GF-D8 (cell line): ENCODE results near the gene ZCCHC7.

Experiments used
- DNase-seq: peaks from one replicate; lab custom pipeline; 2025; lab: John Stamatoyannopoulos, UW

ZCCHC7 gene

DNA sequence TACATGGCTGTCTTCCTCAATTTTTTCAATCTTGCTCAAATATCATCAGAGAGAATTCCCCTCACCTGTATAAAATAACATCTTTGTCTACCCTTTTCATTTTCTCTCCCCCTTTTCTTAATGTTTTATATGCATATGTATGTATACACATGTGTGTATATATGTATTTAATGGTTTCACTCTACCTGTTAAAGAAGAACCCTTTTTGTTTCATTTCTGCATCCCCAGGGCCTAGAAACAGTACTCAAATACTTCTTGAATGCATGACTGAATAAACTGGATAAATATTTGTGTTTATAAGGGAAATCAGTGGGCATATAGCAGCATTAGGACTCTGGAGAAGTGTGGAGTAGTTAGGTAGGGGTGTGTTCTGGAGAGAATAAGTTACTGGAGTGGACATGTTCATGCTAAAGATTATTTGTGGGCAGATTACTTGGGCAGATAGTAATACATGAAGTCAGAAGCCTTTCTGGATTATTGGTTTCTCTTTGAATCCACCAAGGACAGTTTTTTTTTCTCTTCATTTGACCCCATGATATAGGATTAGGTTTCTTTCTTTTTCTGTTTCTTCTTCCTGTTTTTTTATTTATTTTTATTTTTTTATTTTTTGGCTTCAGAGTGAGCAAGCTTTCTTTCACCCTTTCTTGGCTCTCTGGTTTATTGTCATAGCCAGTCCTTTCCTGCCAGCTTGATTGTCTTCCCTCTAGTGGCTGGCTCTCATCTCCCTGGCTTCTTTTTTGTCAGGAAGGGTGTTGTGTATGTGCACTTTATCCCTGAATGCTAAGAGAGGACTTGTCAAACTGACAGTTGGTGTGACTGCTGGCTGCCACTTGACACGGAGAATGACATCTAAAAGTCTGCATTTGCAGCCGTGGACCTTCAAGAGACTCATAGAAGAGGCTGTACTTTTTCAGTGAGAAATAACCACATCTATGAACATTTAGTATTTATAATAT is 89.3 kb downstream of the ZCCHC7 start:
- DNase-seq, result no peak

DNA sequence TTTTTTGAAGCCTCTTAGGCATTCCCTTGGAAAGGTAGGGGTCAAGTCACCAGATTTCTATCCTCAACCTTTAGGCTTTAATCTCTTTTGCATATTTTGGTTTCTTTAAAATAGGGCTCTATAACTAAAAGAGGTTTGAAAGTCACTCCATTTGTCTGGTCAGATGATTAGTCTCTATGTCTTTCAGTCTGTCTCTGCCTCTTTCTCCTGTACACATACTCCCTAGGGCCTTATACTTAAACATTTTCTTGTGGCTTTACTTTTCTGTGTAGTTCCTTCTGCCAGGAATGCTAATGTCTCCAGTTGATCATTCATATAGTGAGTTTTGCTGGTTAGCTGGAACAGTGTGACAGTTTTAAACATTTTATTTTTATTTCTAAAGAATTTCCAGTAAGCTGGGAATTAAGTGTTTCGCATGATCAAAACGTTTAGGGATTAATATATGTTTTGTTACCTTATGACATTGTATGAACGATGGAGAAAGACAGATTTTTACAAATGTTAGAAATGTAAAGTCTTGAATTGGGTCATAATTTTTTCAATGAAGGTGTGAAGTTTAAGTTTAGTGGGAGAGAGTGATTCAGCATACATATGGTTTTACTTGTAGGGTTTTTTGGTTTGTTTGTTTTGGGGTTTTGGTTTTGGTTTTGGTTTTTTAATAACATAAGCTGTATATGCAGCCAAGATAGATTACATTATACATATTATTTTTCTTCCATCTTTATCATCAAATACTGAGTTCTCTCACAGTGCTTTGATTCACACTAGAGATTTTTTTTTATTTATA is 90.6 kb downstream of the ZCCHC7 start:
- DNase-seq, result no peak

- DNase-seq, result no peak
Observed at GRCh38 chr9:37212435-37212834, 92.1 kb downstream of the ZCCHC7 start.

DNA sequence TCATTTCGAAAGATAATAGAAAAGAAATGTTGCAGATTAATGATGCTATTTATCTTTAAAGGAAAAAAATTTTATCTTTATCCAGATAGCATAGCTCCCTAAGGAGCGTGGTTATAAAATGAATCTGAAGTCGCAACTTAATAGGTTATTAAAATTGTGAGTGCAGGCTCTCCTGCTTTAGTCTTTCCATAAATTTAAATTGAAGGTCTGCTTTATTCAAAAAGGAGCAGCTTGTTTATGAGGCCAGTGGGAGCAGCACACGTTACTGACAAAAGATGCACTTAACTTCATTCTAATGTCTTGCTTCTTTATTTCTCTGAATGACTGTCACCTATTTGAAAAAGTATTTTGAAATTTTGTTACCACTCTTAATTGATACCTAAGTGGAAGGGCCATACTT is 95.0 kb downstream of the ZCCHC7 start:
- no peak for DNase-seq

- no peak for DNase-seq
Observed at GRCh38 chr9:37215830-37216229, 95.5 kb downstream of the ZCCHC7 start.

DNA sequence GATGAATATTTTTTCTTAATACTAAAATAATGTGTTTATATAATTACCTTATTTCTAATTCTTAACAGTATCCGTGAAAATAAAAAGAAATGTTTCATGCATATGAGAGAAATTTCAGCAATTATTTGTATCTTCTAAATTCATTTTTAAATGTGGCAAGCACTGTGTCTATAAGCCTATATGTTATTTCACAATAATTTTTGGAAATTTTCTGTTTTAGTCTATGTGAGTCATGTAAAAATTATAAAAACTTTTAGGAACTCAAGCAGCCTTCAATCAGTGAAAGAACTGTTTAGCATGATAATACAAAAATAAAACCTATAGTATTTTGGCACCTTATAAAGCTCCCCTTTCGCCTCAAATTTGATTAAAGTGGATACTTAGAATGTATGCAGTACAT is 96.8 kb downstream of the ZCCHC7 start:
- DNase-seq, result no peak

DNA sequence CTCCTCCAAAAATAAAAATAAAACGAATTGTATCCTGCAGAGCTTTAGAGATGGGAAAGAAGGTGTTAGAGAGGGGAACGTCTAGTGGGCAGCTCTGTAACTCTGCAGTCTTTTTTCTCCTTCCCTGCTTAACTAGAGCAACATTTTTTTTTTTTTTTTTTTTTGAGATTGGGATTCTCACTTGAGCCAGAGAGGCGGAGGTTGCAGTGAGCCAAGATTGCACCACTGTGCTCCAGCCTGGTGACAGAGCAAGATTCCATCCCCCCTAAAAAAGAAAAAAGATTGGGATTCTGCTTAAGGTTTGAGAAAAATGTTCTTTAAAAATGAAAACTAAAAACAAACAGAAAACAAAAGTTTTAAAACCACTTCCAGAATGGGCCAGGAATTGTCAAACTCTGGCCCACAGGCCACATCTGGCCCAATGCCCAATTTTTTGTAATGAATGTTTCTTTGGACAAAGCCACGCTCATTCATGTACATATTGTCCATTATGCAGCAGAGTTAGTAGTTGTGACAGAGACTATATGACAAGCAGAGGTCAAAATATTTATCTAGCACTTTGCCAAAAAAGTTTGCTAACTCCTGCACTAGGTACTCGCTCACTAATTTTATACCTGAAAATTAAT is 98.5 kb downstream of the ZCCHC7 start:
- DNase-seq, result no peak

- no peak for DNase-seq
Observed at GRCh38 chr9:37220971-37221370, 100.6 kb downstream of the ZCCHC7 start.

- no peak for DNase-seq
Observed at GRCh38 chr9:37221489-37222106, 101.2 kb downstream of the ZCCHC7 start.

DNA sequence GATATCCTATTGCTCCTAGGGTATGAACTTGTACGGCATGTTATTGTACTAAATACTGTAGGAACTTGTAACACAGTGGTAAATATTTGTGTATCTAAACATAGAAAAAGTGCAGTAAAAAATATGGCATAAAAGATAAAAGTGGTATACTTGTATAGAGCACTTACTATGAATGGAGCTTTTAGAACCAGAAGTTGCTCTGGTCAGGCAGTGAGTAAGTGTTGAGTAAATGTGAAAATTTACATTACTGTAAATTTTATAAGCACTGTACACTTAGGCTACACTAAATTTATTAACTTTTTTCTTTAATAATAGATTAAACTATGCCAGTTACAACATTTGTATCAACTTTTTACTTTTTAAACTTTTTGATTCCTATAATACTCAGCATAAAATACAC is 109.1 kb downstream of the ZCCHC7 start:
- no peak for DNase-seq

DNA sequence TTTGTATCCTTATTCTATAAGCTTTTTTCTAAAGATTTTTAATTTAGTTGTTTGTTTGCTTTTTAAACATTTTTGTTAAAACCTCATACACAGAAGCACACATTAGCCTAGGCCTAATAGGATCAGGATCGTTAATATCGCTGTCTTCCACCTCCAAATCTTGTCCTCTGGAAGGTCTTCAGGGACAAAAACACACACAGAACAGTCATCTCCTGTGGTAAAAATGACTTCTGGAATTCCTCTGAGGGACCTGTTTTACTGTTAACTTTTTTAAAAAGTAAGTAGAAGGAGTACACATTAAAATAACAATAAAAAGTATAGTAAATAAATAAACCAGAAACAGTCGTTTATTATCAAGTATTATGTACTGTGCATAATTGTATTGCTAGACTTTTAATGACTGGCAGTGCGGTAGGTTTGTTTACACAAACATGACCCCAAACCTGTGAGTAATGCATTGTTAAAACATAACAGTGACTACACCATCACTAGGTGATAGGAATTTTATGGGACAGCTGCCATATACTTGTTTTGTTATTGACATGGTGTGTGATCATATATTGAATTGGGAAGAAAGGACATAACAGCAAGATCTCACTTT is 109.6 kb downstream of the ZCCHC7 start:
- no peak for DNase-seq

GRCh38 chr9:37236822-37237221 is 116.4 kb downstream of the ZCCHC7 start:
- no peak for DNase-seq

- no peak for DNase-seq
Observed at GRCh38 chr9:37238122-37238521, 117.7 kb downstream of the ZCCHC7 start.

DNA sequence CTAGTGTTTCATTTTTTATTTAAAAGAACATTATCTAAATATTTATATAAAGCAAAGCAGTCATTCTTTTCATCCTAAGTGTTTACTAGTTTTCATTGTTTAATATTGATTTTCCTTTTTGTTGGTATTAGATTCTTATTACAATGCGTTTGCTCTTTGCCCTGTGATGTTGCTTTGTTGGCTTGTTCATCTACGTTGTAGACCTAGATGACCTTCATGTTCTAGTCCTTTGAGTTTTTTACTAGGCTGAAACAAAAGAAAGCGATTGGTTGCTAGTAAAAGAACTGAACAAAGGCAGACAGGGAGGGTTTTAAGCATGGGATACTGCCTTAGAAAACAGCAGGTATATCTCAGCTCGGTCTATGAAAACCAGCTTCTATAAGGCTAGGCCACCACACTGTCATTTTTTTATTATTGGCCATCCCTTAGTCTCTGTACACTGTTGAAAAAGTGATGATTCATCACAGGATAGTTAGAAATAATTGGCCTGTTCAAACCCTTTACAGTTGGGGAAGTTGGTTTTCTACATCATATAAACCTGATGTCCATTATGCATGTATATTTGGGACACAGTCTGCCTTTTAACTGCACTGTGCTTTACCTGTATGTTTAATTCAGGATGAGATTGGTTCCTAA is 119.0 kb downstream of the ZCCHC7 start:
- no peak for DNase-seq

- no peak for DNase-seq
Observed at GRCh38 chr9:37239921-37240320, 119.5 kb downstream of the ZCCHC7 start.

DNA sequence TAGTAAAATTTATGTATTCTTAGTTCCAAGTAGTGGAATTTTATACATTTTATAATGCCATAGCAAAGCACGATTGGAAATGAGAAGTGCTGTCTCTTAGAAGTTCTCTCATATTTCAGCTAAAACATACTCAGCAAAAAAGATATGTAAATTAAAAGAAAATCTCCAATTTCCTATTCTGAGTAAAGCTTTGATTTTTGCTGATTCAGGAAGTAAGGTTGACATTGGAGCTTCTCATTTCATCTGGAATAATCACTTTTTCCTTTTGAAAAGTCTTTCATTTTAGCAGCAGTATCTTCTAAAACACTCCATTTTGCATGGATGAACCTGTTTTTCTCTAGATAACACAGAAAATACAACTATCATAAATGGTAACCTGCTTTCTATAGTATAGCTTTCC is 121.0 kb downstream of the ZCCHC7 start:
- DNase-seq, result no peak

GRCh38 chr9:37242089-37242488 is 121.7 kb downstream of the ZCCHC7 start:
- no peak for DNase-seq

- no peak for DNase-seq
Observed at GRCh38 chr9:37243588-37244345, 123.4 kb downstream of the ZCCHC7 start.

- DNase-seq, result no peak
Observed at GRCh38 chr9:37246826-37247225, 126.5 kb downstream of the ZCCHC7 start.

DNA sequence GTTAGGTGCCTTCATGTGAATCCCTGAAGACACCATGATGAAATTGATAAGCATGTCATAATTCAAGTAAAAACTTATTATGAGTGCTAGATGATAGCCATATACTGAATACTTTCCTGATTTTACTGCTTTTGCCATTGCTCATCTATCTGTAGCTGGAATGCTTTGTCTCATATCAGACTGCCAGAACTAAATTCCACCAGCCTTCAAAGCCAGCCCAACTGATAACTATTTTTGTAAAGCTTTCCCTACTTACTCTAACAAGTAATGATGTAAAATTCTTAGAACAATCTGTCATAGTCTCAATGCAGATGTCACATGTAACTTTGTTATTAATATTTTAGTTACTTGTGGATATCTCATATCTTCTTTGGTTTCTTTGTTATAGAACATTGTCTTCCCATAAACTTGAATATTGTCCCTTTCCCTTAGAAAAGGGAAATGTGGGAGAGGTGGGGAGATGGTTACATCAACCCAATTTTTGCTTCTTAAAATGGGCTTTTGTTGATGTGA is 128.3 kb downstream of the ZCCHC7 start:
- no peak for DNase-seq
